Kidney glomerular epithelial cell (primary cell): ENCODE results near the gene REXO1.
A peak's percentile ranks its signal among the peaks of the same experiment; 100 is the strongest.

Experiments used
- DNase-seq: peaks from one replicate; lab custom pipeline; 2025; lab: John Stamatoyannopoulos, UW

REXO1 gene

GRCh38 chr19:1828279-1829238, 19.7 kb downstream of the REXO1 start:
- DNase-seq = no peak

- DNase-seq = no peak
Observed at GRCh38 chr19:1827566-1828278, 20.6 kb downstream of the REXO1 start.

GRCh38 chr19:1826557-1827521, 21.4 kb downstream of the REXO1 start:
- DNase-seq = peak; percentile 2

- DNase-seq = peak; percentile 30
Observed at GRCh38 chr19:1825909-1826556, 22.2 kb downstream of the REXO1 start.

GRCh38 chr19:1824252-1824622, 24.0 kb downstream of the REXO1 start:
- DNase-seq = no peak

DNA sequence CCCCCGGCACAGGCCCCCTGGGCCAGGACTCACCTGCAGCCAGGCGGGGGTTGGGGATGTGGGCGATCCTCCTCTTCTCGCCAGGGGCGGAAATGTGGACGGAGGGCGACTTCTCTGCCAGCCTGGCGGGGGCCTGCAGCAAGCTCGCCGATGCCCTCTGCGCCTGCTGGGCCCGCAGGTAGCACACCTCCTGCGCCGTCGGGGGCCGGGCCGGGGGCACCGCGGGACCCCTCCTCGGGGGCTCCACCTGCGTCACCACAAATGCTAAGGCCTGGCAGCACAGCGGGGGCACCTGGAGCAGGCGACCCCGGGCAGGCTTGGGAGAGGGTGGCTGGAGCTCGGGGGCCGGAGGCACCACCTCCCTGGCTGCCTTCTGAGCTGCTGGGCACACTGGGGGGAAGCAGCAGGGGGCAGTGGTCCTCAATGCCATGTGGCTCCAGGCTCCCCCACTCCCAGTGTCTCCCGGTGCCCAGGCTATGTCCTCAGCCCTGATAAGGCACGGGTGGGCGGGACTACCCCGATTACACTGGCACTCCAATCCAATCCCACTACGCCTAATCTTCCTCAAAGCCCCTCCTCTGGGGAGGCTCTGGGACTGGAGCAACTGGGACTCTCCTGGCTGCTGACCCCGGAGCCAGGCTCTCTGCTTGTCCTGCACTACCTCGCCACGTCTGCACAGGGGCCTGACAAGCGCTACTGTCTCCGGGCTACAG, 24.6 kb downstream of the REXO1 start:
- DNase-seq = no peak

DNA sequence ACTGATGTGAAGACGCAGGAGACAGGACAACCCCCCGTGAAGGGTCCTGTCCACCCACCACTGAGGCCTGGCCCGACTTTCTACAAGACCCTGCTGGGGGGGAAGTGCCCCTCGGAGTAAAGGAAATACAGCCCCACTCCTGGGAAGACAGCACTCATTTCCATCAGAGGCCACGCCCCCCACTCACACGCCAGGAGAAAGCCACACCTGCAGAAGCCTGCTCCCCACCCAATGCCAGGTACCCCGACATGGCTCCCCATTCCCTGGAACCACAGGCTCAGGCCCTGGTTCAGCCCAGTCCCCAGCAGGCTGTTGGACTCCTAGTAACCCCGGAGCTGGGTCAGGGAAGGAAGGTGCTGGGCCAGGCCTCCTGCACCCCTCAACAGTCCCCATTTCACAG, 25.3 kb downstream of the REXO1 start:
- DNase-seq = no peak

- DNase-seq = no peak
Observed at GRCh38 chr19:1822210-1822609, 26.1 kb downstream of the REXO1 start.

DNA sequence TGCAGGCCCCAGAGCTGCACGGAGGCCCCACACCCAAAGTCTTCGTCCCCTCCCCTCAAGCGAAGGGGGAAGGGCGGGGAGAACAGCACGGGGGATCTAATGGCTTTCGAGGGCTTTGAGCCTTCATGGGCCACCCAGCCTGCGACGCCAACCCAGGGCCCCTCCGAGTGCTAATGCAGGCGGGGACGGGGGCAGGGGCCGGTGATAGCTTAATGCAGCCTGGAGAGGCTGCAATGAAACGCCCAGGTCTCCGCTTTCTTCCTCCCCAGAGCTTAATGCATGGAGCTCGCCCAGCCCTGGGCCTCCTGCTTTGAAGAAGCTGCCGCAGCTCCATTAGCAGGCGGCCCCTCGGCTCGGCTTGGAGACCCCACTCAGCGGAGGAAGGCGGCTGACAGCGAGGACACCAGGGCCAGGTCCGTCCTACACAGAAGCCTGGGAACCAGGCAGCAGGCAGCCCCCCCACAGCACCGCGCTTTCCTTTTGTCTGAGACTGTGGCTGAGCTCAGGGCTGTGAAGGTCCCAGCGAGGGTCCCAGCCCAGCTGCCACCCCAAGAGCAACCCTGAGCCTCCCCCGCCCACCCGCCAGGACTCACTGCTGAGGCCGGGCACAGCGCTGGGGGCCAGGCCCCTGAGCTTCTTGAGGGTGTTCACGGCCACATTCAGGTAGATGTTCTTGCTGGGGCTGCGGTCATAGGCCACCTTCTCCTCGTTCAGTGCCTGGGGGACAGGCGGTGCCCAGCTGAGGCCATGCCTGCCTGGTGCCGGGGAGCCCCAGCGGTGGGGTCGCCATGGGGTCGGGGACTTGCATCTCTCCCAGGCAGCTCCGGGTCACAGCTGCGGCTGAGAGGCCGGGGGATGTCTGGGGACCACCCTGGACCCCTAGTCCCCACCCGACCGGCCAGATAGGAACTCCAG, 28.7 kb downstream of the REXO1 start:
- DNase-seq = no peak

DNA sequence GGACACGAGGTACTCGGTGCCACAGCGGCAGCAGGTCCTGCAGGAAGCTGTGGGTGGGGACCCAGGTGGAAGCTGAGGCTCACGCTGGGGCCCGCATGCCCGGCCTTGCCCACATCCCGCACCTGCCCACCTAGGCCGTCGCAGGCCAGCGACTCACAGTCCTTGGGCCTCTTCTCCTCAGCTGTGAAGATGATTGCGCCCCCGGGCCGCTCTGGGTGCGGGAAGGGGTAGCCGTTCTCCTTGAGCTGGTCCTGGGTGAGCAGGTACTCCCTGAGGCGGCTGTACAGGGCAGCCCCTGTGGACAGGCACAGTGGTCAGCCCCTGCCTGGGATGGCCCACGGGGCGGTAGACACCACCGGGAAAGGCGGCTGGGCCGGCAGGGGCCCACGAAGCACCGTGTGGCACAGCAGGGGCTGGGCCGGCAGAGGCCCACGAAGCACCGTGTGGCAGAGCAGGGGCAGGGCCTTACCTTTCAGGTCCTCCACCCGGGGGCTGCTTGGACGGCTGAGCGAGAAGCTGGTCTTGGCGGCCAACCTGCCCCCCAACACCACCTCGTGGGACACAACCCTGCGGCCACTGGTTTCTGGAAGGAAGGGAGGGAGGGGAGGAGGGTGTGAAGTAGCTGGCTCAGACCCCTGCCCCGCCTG, 29.6 kb downstream of the REXO1 start:
- no peak for DNase-seq

DNA sequence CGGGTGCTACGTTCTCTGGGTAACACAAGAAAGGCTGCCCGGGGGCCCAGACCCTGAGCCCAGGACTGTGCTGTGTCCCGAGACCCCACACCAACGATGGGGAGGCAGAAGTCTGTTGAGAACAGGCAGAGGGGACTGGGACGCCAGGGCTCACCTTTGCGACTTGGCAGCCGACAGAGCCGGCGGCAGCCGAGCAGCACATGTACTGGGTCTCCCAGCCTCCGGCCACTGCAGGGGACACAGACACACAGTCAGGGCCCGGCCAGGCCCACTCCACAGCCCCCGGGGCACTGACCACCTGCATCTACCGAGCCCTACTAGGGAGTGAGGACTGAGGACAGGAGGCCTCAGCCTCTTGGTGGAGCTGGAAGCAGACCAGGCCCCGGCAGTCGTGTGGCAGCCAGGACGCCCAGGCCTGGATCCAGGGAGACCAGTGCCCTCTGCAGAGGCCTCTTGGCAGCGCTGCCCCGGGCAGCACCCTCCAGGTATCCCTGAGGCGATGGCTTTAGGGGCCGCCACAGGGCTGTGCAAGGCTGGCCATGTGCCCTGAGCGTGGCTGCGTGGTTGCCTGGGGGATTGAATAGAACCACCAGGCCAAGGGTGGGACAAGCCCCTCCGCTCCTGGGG, 30.6 kb downstream of the REXO1 start:
- no peak for DNase-seq

- no peak for DNase-seq
Observed at GRCh38 chr19:1816530-1817298, 31.6 kb downstream of the REXO1 start.

DNA sequence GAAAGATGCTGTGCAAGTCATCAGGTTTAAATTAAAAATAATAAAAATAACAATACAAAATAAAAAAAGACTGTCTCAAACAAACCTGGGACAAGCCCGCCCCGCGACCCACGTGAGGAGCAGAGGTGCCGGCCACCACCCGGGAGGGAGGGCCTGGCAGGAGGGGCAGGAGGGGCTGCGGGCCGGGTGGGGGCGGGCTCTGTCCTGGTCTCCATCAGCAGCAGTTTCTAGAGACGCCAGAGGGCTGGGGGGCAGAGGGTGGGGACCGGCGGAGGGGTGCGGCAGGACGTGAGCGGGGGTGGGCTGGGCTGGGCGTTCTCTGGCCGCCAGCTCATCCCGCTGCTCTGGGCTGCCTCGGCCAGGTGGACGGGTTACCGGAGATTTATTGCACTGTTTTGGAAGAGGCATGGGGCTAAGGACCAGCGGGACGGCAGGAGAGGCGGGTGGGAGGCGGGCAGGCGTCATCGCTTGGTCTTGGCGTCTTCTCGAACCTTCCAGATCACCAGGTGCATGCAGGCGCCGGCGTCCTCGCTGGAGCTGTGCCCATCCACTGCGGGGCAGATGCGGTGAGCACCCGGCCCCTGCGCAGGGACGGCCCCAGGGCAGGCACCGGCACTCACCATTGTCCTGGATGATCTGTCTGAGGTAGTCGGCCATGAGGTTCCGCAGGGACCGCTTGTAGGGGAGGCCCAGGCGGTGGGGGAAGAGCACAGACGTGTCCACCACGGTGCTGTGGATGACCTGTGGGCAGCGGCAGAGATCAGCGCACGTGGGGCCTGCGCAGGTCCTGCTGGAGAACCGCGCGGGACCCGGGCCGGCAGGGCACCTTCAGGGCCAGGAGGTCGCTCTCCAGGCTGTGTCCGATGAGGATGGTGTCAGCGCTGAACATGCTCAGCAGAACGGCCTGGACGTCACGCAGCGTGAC, 32.4 kb downstream of the REXO1 start:
- no peak for DNase-seq

- no peak for DNase-seq
Observed at GRCh38 chr19:1814833-1815604, 33.3 kb downstream of the REXO1 start.

DNA sequence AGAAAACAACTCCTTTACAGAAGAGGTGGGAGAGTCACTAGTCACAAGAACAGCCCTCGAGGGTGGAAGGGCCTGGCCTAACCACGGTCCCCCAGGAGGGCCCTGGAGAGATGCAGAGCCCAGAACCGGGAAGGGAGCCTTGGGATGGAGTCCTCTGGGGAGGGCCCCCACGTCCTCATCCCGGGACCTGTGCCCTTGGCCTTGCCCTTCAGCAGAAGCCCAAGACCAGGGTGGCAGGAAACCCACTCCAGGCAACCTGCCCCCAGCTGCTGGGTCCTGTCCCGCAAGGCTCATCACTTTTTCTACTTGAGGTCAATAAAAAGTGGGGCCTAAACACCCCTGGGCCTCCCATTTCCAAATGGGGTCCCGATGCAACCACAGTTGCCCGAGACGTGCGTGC, 33.9 kb downstream of the REXO1 start:
- DNase-seq = no peak
